A673 (cell line): ENCODE data around the gene MAP2K6.

Experiments
- EZH2 ChIP-seq: fragments of 200-600 bp; sonication (generic); IDR thresholded peaks from 2 replicates; pipeline ENCODE4 v1.6.1; 2017; ENCODE audit warnings: borderline replicate concordance, low read depth, mild to moderate bottlenecking, mixed read lengths, antibody characterized with exemption, low read length; ENCODE audit not compliant: poor library complexity, severe bottlenecking
- TF ChIP-seq, protein P1 (sequence below): fragments of 300-800, 200-600 bp; sonication (generic); conservative IDR thresholded peaks from 2 replicates; pipeline ENCODE4 v1.5.1; 2017; ENCODE audit warnings: low read depth, mild to moderate bottlenecking, antibody characterized with exemption, low read length, moderate library complexity, mixed read lengths

DNA sequence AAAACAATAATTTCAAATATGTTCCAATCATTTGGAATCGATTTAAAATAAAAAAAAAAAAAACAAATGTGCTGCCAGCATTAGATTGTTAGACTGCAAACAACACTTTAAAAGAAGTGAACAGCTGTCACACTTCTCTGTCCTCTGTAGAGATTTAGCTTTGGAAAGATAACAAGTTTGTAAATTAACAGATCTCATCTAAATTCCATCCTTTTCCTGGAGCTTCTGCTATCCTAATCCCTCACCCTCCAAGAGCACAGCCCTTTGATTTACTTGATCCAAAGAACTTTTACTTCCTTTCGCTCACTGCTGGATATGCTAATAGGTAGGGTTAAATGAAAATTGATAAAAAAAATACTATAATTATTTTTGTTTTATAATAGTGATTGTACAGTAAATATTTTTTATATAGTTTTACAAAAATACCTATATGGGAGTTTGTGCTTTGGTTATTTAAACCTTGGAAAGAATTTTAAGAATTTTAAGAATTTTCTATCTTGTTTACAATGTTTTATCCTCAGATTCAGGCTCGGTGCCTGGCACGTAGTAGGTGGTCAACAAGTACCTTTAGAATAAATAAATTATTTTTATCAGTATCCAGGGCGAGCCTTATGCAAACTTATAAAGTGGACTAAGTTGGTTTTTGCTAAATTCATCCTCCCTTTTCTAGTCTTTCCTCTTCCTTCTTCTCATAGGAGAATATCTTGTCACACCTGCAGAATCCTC lies 21.6 kb downstream of the MAP2K6 start:
- no peak for TF ChIP-seq EZH2
- TF ChIP-seq, protein P1, sequence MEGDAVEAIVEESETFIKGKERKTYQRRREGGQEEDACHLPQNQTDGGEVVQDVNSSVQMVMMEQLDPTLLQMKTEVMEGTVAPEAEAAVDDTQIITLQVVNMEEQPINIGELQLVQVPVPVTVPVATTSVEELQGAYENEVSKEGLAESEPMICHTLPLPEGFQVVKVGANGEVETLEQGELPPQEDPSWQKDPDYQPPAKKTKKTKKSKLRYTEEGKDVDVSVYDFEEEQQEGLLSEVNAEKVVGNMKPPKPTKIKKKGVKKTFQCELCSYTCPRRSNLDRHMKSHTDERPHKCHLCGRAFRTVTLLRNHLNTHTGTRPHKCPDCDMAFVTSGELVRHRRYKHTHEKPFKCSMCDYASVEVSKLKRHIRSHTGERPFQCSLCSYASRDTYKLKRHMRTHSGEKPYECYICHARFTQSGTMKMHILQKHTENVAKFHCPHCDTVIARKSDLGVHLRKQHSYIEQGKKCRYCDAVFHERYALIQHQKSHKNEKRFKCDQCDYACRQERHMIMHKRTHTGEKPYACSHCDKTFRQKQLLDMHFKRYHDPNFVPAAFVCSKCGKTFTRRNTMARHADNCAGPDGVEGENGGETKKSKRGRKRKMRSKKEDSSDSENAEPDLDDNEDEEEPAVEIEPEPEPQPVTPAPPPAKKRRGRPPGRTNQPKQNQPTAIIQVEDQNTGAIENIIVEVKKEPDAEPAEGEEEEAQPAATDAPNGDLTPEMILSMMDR = no peak
